HG02852 (cell line): ENCODE results near the gene TRAF6.
"Not testable (repeated sequence)": the region's sequence is repeated elsewhere in the genome, so short reads cannot be mapped to it uniquely, and the experiment has no call there.

ENCODE experiments used
- ATAC-seq: cut with Tn5 transposase; IDR thresholded peaks from one replicate; pipeline ENCODE4 v1.9.1; 2021; ENCODE audit warnings: mild to moderate bottlenecking, moderate library complexity; ENCODE audit not compliant: unreplicated experiment

Gene TRAF6

GRCh38 chr11:36493332-36493731, 16.7 kb downstream of the TRAF6 start:
- ATAC-seq = no peak

DNA sequence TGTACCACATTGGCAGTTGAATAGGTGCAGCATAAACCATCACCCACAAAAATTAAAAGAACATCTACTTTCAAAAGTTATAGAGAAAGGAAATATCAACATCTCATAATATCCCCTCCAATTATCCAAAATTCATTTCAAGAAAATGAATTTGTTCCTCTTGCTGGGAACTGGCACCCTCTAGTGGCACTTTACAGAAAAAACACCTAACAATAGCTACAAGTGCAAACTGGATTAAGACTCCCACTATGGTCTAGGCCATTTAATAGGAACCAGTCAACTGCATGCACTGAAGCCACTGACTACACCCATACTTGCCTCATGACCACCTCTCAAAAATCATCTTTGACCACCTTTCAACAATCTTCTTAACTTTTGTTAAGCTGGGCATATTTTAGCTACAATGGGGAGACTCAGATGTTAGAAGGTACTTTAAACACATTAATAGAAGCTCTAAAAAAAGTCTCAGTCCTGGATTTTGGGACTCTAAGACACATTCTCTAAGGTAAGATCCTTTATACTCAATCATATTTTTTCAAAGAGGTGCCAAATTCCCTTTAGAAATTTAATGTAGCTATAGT, 17.3 kb downstream of the TRAF6 start:
- ATAC-seq = peak; percentile 58

DNA sequence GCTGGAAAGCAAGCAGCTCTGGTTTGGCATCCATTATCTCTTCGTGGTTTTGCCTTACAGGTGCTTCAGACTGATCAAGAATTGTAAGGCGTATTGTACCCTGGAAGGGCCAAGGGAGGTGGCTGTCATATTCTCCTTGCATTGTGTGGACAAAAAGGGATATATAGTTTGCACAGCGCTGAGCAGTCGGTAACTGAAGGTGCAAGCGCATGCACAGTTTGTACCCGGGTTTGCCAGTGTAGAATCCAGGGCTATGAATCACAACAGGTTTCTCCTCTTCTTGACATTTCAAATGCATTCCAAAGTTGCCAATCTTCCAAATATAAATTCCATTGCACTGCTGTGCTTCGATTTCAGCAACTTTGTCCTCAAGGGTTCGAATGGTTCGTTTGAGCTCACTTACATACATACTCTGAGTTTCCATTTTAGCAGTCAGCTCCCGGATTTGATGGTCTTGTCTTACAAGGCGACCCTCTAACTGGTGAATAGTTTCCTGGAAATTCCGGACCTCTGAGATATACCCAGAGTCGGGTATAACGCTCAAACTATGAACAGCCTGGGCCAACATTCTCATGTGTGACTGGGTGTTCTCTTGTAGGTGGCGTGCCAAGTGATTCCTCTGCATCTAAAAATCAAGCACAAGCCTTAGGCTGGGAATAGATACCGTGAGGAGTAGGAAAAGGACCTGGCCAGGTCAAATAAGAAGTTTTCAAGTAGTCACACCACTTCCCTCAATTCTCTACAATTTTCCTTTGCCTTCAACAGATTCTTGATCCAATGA, 19.9 kb downstream of the TRAF6 start:
- no peak for ATAC-seq

DNA sequence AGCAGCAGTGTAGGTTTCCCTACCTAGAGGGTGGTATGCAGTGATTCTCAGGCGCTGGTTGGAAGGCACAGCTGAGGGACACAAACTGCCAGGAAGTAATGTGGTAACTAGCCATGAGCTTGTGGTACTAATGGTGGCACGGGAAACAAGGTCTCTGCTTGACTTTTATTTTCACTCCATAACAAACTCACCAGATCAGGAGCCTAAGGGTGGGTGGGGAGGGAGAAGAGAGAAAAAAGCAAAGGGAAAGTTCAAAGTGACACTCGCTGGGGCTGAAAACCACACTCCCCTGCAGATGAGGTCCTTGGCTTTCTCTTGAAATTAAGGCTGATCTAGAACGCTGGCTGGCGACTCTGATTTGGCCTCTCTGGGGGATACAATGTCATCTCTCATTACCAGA, 22.0 kb downstream of the TRAF6 start:
- peak; percentile 45 for ATAC-seq

DNA sequence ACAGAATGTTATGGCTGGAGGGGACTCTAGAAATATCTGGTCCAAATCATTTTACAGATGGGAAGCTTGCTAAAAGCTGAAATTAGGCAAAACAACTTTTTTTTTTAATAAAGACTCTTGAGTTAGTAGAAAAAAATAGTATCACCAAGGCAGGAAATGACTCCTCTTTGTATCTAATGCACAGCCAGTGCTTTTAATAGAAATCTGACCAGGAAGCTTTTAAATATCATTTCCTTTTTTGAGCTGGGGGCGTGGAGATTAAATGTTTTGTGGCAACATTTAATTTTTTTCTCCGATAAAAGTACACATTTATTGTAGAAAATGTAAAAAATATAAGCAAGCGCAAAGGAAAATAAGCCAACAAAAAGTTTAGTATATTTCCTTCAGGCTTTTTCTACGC, 22.5 kb downstream of the TRAF6 start:
- no peak for ATAC-seq

DNA sequence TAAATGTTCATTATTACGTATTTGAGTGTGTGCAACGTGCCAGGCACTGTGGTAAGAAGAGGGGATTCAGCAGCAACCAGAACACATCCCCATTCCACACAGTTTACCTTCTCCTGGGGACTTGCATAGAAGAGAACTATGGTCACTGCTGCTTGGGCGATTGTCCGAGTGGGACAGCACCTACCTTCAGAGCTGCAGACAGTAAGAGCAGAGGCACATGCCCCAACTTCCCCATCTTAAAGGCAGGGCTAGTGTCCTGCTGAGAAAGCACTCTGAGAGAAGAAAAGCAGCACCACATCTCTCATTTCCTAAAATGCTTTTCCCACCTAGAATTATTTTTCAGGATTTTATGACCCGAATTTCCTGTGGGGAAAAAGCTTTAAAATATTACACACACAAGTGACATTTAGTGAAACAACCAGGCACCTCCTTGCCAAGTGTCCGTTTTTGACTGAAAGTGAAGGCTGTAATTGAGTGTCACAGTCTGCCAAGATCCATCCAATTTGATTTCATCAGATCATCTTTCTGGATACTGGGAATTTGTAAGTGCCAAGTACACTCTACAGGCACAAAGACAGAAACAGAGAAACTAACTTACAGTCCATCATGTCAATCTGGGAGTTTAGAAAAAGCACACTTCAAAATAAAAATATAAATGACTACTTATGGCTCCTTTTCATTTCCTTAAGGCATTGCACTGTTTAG, 24.6 kb downstream of the TRAF6 start:
- ATAC-seq = no peak

DNA sequence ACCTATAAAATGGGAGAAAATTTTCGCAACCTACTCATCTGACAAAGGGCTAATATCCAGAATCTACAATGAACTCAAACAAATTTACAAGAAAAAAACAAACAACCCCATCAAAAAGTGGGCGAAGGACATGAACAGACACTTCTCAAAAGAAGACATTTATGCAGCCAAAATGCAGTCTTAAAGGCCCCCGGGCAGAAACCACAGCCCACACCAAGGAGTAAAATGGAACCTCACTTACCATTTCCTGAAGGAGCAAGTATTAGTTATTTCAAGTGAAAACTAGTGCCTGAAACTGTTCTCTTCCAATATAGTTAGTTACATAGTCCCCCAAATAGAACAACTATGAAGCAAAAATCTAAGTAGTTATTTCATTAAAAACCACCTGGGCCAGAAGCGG, 27.0 kb downstream of the TRAF6 start:
- not testable (repeated sequence) for ATAC-seq

DNA sequence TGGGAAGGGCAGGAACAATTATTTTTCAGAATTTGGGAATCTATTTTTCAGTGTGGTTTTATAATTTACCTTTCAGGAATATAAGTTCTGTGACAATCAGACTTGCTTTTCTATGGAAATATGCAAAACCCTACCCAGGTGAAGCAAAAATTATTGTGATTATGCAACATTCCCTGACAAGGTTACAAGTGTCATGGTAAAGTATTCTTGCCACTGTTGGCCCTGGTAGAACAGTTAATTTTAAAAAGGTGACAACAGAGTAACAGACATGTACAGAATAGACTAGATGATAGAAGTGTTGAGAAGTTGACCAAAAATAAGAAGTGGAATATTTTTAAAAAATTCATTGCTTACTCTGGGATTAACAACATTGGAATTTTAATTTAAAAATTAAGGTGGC, 29.2 kb downstream of the TRAF6 start:
- ATAC-seq = no peak

GRCh38 chr11:36478700-36479329, 31.3 kb downstream of the TRAF6 start:
- ATAC-seq = no peak

- no peak for ATAC-seq
Measured at GRCh38 chr11:36475192-36475591, 34.9 kb downstream of the TRAF6 start.

DNA sequence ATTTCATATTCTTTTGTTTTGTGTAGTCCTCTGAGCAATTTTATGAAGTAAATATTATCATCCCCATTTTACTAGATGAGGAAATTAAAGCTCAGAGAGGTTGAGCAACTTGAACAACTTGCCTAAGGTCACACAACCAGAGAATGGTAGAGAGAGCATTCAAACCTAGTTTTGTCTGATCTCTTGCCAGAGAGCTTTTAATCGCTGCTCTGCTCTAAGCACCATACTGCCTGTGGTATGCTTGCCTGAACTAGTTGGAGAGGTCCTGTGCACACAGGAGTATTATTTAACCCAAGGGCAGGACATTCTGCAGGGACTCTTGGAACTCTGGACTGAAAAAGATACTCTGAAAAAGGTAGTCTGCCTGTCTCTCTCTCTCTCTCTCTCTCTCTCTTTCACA, 38.5 kb downstream of the TRAF6 start:
- no peak for ATAC-seq

- ATAC-seq = no peak
Measured at GRCh38 chr11:36469881-36470802, 39.9 kb downstream of the TRAF6 start.

GRCh38 chr11:36469063-36469462, 41.0 kb downstream of the TRAF6 start:
- no peak for ATAC-seq

DNA sequence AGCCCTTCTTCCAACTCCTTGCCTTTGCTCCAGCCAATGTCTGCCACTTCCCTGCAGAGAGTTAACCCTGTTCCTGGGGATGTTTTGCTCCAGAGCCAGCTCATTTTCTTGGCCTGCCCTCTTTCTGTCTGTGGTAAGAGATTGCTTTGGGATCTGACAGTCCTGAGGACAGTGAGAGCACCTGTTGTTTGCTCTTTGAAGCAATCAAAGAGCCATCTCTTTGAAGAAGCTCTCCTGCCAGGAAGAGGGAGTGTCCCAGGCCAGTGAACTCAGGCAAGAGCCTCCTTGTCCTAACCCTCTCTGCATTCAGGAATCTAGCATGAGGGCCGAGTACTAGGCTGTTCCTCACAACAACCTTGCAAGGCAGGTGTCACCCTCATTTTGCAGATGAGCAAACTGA, 42.2 kb downstream of the TRAF6 start:
- no peak for ATAC-seq

DNA sequence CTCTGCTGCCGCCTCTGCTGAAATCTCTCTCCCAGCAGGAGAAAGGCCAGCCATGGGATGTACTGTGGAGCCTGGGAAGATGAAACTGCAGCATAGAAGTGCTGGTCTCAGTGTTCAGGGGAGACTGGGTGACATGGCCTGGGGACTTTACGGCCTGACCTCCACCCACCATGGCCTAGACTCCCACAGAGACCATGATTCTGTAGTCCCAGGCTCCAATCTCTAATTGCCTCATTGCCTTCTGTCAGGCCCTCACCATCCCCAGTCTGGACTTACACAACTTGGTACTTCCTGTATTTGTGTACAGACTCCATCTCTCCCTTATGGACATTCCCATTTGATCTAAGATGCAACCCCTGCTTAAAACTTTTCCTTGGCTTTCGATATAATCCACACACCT, 43.1 kb downstream of the TRAF6 start:
- no peak for ATAC-seq

GRCh38 chr11:36465449-36466163, 44.5 kb downstream of the TRAF6 start:
- ATAC-seq = no peak

DNA sequence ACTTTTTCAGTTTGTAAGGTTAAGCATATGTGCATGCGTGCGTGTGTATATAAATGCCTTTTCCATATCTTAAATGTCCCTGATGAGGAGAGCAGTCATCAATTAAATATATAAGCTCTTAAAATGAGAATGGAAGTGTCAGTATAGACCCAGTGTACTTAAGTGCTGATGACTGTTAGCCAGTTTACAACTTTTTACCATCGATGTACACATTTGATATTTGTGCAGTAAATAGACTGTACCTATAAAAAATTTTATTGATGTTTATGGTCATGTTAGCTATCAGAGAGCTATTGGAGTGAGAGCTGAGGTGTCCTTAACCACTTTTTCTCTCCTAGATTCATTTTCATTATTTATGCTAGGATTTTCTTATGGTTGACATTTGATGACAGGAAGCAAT, 45.4 kb downstream of the TRAF6 start:
- no peak for ATAC-seq

- no peak for ATAC-seq
Measured at GRCh38 chr11:36463781-36464180, 46.3 kb downstream of the TRAF6 start.

DNA sequence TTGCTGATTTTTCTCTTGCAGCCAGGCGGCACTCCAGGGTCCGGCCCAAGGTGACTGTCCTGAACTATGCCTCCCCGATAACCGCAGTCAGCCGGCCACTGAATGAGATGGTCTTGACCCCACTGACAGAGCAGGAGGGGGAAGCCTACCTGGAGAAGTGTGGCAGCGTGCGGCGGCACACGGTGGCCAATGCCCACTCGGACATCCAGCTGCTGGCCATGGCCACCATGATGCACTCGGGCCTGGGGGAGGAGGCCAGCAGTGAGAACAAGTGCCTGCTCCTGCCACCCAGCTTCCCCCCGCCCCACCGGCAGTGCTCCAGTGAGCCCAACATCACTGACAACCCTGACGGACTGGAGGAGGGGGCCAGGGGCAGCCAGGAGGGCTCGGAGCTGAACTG, 47.8 kb downstream of the TRAF6 start:
- no peak for ATAC-seq

DNA sequence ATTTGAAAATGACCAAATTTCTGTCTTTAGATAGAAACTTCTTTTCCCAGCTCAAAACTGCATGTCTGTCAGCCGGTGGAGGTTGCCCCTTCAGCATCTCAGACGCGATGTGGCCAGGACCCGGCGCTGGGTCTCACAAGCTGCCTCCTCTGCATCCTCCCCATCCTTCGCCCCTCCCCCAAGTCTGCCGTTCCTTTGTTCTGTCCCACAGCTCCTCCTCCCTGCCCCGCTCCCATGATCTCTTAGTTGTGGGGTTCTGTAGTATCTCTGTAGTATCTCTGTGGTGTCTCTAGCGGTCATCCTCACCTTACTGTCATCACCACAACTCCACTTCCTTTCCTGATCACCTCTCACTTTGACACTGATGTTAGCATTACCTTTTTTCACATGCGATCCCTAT, 49.9 kb downstream of the TRAF6 start:
- no peak for ATAC-seq
